Endothelial cell of umbilical vein (primary cell): ENCODE measurements around the gene SYT14. TPM values are rescaled to one million over a fixed set of nuclear protein-coding genes. Genes with fewer than 3 reads are reported as not detected.

ENCODE experiments used
- BruUV-seq: library from RNA; stranded (reverse); fragments of 400-500 nt; replicated peaks from 2 replicates; lab custom pipeline; 2021; lab: Mats Ljungman, UMichigan
- CTCF ChIA-PET: fragments of 300-600, 350-600 bp; sonication (Branson Sonifier 250); formaldehyde crosslinking; loops from one replicate; lab custom pipeline; 2021; ENCODE audit warnings: antibody characterized with exemption, inconsistent platforms; lab: Charles Lee
- POLR2A ChIA-PET: fragments of 300-600, 350-600 bp; sonication (Branson Sonifier 250); formaldehyde crosslinking; loops from one replicate; lab custom pipeline; 2021; ENCODE audit warnings: antibody characterized with exemption, inconsistent platforms; lab: Charles Lee
- DNase-seq: peaks from one replicate; pipeline ENCODE4 v3.0.0-alpha.2; 2011; ENCODE audit warnings: low read depth, low spot score
- FAIRE-seq: peaks from 2 replicates; lab custom pipeline; 2011; peaks lifted over from hg19 to GRCh38; lab: Jason Lieb, UNC
- H2AFZ ChIP-seq: 2 replicates; pipeline ENCODE4 v1.6.0; 2012; ENCODE audit warnings: low read depth, low read length, control low read depth, inconsistent platforms
- H3K27ac ChIP-seq: 2 replicates; pipeline ENCODE4 v1.5.1; 2011; ENCODE audit warnings: low read depth, mild to moderate bottlenecking, control low read depth, low read length, moderate library complexity; ENCODE audit not compliant: insufficient read depth
- H3K27me3 ChIP-seq, 2 experiments: 2 replicates each; pipeline versions ENCODE4 v1.6.0 to v1.6.1; 2011; ENCODE audit warnings: low read length in 2 of 2, mixed read lengths in 1 of 2; ENCODE audit not compliant: control insufficient read depth in 2 of 2, insufficient read depth in 2 of 2
- H3K36me3 ChIP-seq, 2 experiments: 2 replicates in 1 of 2; 3 replicates in 1 of 2; pipeline ENCODE4 v1.5.1; 2011; ENCODE audit warnings: low read length in 2 of 2, mild to moderate bottlenecking in 1 of 2, moderate library complexity in 1 of 2; ENCODE audit not compliant: control insufficient read depth in 2 of 2, insufficient read depth in 2 of 2; ENCODE audit errors: extremely low read depth in 1 of 2
- H3K4me1 ChIP-seq: 3 replicates; pipeline ENCODE4 v1.5.1; 2011; ENCODE audit warnings: mild to moderate bottlenecking, low read length; ENCODE audit not compliant: control insufficient read depth, insufficient read depth; ENCODE audit errors: extremely low read depth
- H3K4me2 ChIP-seq: 2 replicates; pipeline ENCODE4 v1.6.1; 2011; ENCODE audit warnings: low read length, control low read depth, mixed read lengths; ENCODE audit not compliant: insufficient read depth
- H3K4me3 ChIP-seq, 3 experiments: fragments of 200-600 bp in 1 of 3; sonication (generic), shearing (Covaris generic) in 1 of 3; replicated peaks in 1 of 3; 2 replicates each; pipeline ENCODE4 v1.5.1; 2011 to 2016; ENCODE audit warnings: control low read depth in 3 of 3, low read length in 3 of 3, mild to moderate bottlenecking in 2 of 3, inconsistent platforms in 1 of 3, low read depth in 1 of 3, moderate library complexity in 1 of 3; ENCODE audit not compliant: insufficient read depth in 1 of 3
- H3K79me2 ChIP-seq: 2 replicates; pipeline ENCODE4 v1.6.0; 2012; ENCODE audit warnings: low read length, inconsistent platforms; ENCODE audit not compliant: control insufficient read depth, insufficient read depth
- H3K9ac ChIP-seq: replicated peaks from 2 replicates; pipeline ENCODE3; 2011; ENCODE audit warnings: low read length, control low read depth; ENCODE audit not compliant: insufficient read depth; ENCODE audit errors: extremely low read depth
- H3K9me1 ChIP-seq: replicated peaks from 3 replicates; pipeline ENCODE4 v1.6.0; 2011; ENCODE audit warnings: mild to moderate bottlenecking, low read length; ENCODE audit not compliant: control insufficient read depth, insufficient read depth; ENCODE audit errors: extremely low read depth
- H3K9me3 ChIP-seq: replicated peaks from 2 replicates; pipeline ENCODE4 v1.5.1; 2012; ENCODE audit warnings: low read length, inconsistent platforms; ENCODE audit not compliant: control insufficient read depth, insufficient read depth
- H4K20me1 ChIP-seq: replicated peaks from 2 replicates; pipeline ENCODE3; 2011; ENCODE audit warnings: mild to moderate bottlenecking, low read length; ENCODE audit not compliant: control insufficient read depth, insufficient read depth; ENCODE audit errors: extremely low read depth
- EZH2 ChIP-seq: IDR thresholded peaks from 2 replicates; pipeline ENCODE4 v1.6.1; 2012; ENCODE audit warnings: borderline replicate concordance, low read depth, mild to moderate bottlenecking, moderate library complexity, low read length, inconsistent platforms; ENCODE audit not compliant: severe bottlenecking
- FOS ChIP-seq: IDR thresholded peaks from 2 replicates; pipeline ENCODE4 v1.6.1; 2011; ENCODE audit warnings: mild to moderate bottlenecking, low read length, moderate library complexity, borderline replicate concordance; ENCODE audit not compliant: insufficient read depth
- GATA2 ChIP-seq: IDR thresholded peaks from 2 replicates; pipeline ENCODE4 v1.7.0; 2011; ENCODE audit warnings: low read depth, mild to moderate bottlenecking, moderate library complexity, mixed read lengths, low read length; ENCODE audit not compliant: insufficient read length, insufficient read depth
- JUN ChIP-seq: IDR thresholded peaks from 2 replicates; pipeline ENCODE4 v1.6.1; 2011; ENCODE audit warnings: borderline replicate concordance, low read depth; ENCODE audit not compliant: insufficient read length, insufficient read depth
- MAX ChIP-seq: IDR thresholded peaks from 2 replicates; pipeline ENCODE4 v1.6.1; 2011; ENCODE audit not compliant: insufficient read depth, insufficient read length
- MYC ChIP-seq: IDR thresholded peaks from one replicate; pipeline ENCODE4 v1.6.1; 2011; ENCODE audit warnings: mild to moderate bottlenecking, low read depth, low read length
- POLR2A ChIP-seq: IDR thresholded peaks from 2 replicates; pipeline ENCODE4 v1.6.1; 2012; ENCODE audit warnings: low read depth, mild to moderate bottlenecking, control low read depth, low read length
- POLR2AphosphoS5 ChIP-seq: IDR thresholded peaks from 2 replicates; pipeline ENCODE4 v1.6.1; 2012; ENCODE audit warnings: low read depth, mild to moderate bottlenecking, control low read depth, low read length, moderate library complexity; ENCODE audit not compliant: insufficient read depth
- dilution Hi-C: fragments of 300-500 bp; cut with MboI; formaldehyde crosslinking; loops from one replicate; pipeline ENCODE4 v1.15.0; 2019; ENCODE audit warnings: low sequenced_read_pairs; ENCODE audit not compliant: extremely low pct_ligation_motif_present
- intact Hi-C: fragments of 100-400 bp; cut with micrococcal nuclease; formaldehyde crosslinking; loops from one replicate; pipeline ENCODE4 v1.10.0; 2022
- polyA plus RNA-seq, 4 experiments: library from polyadenylated mRNA; depleted of rRNA in 3 of 4; stranded (reverse) in 3 of 4; unstranded in 1 of 4; fragments of >200 nt; gene quantifications; 2 replicates each; pipeline versions ENCODE4 v1.2.1 to v1.2.3, GENCODE V29; 2011 to 2012; ENCODE audit warnings: missing spikeins in 1 of 4
- total RNA-seq: library from RNA; stranded (reverse); gene quantifications from 2 replicates; pipeline ENCODE4 v1.2.3, GENCODE V29; 2021

The SYT14 gene
- total and polyA plus RNA-seq, 2 donors (not counting 3 experiments of a cell fraction or from before 2014, with no cell fraction given), result 0.08 to 0.18 TPM

- ChIA-PET POLR2A (no interaction called here), CTCF (no interaction called here)
- Histone ChIP-seq H3K9me3 (no peaks in the 10 kb centered on the region), H3K27me3 (peaks cover 3 to 4% of the 10 kb centered on the region in 2 experiments), H3K27ac (no peak overlapping the region), H3K36me3 (no peaks in the 10 kb centered on the region), H3K79me2 (no peaks in the 10 kb centered on the region), H2AFZ (no peak overlapping the region), H3K9me1 (no peaks in the 10 kb centered on the region), H3K4me3 (no peak overlapping the region), H4K20me1 (no peaks in the 10 kb centered on the region), H3K4me1 (no peaks in the 10 kb centered on the region), H3K4me2 (no peak overlapping the region), H3K9ac (no peak overlapping the region)
- dilution Hi-C loops, result no loop called here
- FAIRE-seq (no peak), DNase-seq (no peak)
- no peak for TF ChIP-seq EZH2
- TF ChIP-seq JUN, result no peak
- no peak for TF ChIP-seq GATA2
- TF ChIP-seq POLR2A, result no peak
- no peak for TF ChIP-seq FOS
- no peak for TF ChIP-seq MAX
- TF ChIP-seq MYC, result no peak
- no peak for TF ChIP-seq POLR2AphosphoS5
- intact Hi-C loops, result no loop called here
- no TSS peak for BruUV-seq
Observed at GRCh38 chr1:210098356-210098755, 160.3 kb downstream of the SYT14 start.

GRCh38 chr1:210099921-210100320 lies 161.9 kb downstream of the SYT14 start:
- POLR2A ChIA-PET, result no interaction called here
- Histone ChIP-seq H3K4me1 (no peaks in the 10 kb centered on the region), H3K27me3 (peaks cover 3 to 4% of the 10 kb centered on the region in 2 experiments), H3K4me2 (no peak overlapping the region), H2AFZ (no peak overlapping the region), H3K27ac (no peak overlapping the region), H3K4me3 (no peak overlapping the region), H3K9me3 (no peaks in the 10 kb centered on the region), H3K9me1 (no peaks in the 10 kb centered on the region), H3K9ac (no peak overlapping the region), H3K79me2 (no peaks in the 10 kb centered on the region), H4K20me1 (no peaks in the 10 kb centered on the region), H3K36me3 (no peaks in the 10 kb centered on the region)
- FAIRE-seq (no peak), DNase-seq (no peak)
- CTCF ChIA-PET, result no interaction called here
- TF ChIP-seq JUN, result no peak
- no peak for TF ChIP-seq MAX
- dilution Hi-C loops, result no loop called here
- intact Hi-C loops, result no loop called here
- no TSS peak for BruUV-seq
